KMS-11 (cell line): ENCODE measurements around the gene PPP1R1C.
A peak's percentile ranks its signal among the peaks of the same experiment; 100 is the strongest.

ENCODE experiments used
- H2AFZ ChIP-seq: fragments of 200-600 bp; sonication (generic); 2 replicates; pipeline ENCODE4 v1.6.1; 2016; ENCODE audit warnings: antibody characterized with exemption, mixed run types, low read depth
- H3K27ac ChIP-seq: fragments of 200-600 bp; sonication (generic); 2 replicates; pipeline ENCODE4 v1.6.1; 2016; ENCODE audit warnings: mild to moderate bottlenecking, mixed run types
- H3K27me3 ChIP-seq: fragments of 200-600 bp; sonication (generic); 2 replicates; pipeline ENCODE4 v1.6.1; 2017; ENCODE audit warnings: mild to moderate bottlenecking, low read depth, mixed run types, moderate library complexity; ENCODE audit not compliant: insufficient read depth
- H3K36me3 ChIP-seq: fragments of 200-600 bp; sonication (generic); 2 replicates; pipeline ENCODE4 v1.6.1; 2017; ENCODE audit warnings: mild to moderate bottlenecking, mixed run types; ENCODE audit not compliant: insufficient read depth
- H3K4me1 ChIP-seq: fragments of 200-600 bp; sonication (generic); 2 replicates; pipeline ENCODE4 v1.6.1; 2016; ENCODE audit warnings: mild to moderate bottlenecking, low read depth, mixed run types; ENCODE audit not compliant: poor library complexity, severe bottlenecking
- H3K4me2 ChIP-seq: fragments of 200-600 bp; sonication (generic); 2 replicates; pipeline ENCODE4 v1.7.0; 2016; ENCODE audit warnings: mild to moderate bottlenecking, mixed run types
- H3K4me3 ChIP-seq: fragments of 200-600 bp; sonication (generic); IDR thresholded peaks from 2 replicates; pipeline ENCODE4 v1.6.1; 2017; ENCODE audit warnings: low read depth, low read length, mixed read lengths; ENCODE audit not compliant: insufficient read depth
- H3K79me2 ChIP-seq: fragments of 200-600 bp; sonication (generic); 2 replicates; pipeline ENCODE4 v1.6.1; 2016; ENCODE audit warnings: low read depth, mixed run types; ENCODE audit not compliant: insufficient read depth
- H3K9ac ChIP-seq: fragments of 200-600 bp; sonication (generic); 2 replicates; pipeline ENCODE4 v1.6.1; 2016; ENCODE audit warnings: mild to moderate bottlenecking, mixed run types
- H4K20me1 ChIP-seq: fragments of 200-600 bp; sonication (generic); 2 replicates; pipeline ENCODE4 v1.6.1; 2016; ENCODE audit warnings: mild to moderate bottlenecking, mixed run types; ENCODE audit not compliant: insufficient read depth
- CTCF ChIP-seq: fragments of 200-600 bp; sonication (generic); conservative IDR thresholded peaks from 2 replicates; pipeline ENCODE4 v1.6.1; 2017; ENCODE audit warnings: low read depth, mild to moderate bottlenecking, antibody characterized with exemption, low read length, moderate library complexity, mixed read lengths

The PPP1R1C gene

GRCh38 chr2:182048621-182049020, 63.0 kb downstream of the PPP1R1C start:
- Histone ChIP-seq H3K79me2 (no peaks in the 10 kb centered on the region), H3K4me3 (no peak overlapping the region), H3K27me3 (no peaks in the 10 kb centered on the region), H2AFZ (no peak overlapping the region), H3K36me3 (no peaks in the 10 kb centered on the region), H3K9ac (no peak overlapping the region), H4K20me1 (no peaks in the 10 kb centered on the region), H3K4me1 (peaks cover 22% of the 10 kb centered on the region), H3K27ac (peak overlapping the region; percentile 15; the same call in 1 of the 2 replicates), H3K4me2 (peak overlapping the region; percentile 33)
- TF ChIP-seq CTCF, result no peak

GRCh38 chr2:182049372-182050148, 63.9 kb downstream of the PPP1R1C start:
- Histone ChIP-seq H2AFZ (no peak overlapping the region), H3K27ac (no peak overlapping the region), H4K20me1 (no peaks in the 10 kb centered on the region), H3K4me3 (no peak overlapping the region), H3K36me3 (no peaks in the 10 kb centered on the region), H3K79me2 (no peaks in the 10 kb centered on the region), H3K4me2 (no peak overlapping the region), H3K27me3 (no peaks in the 10 kb centered on the region), H3K4me1 (peaks cover 22% of the 10 kb centered on the region), H3K9ac (no peak overlapping the region)
- no peak for TF ChIP-seq CTCF

- no peaks in the 10 kb centered on the region for H4K20me1 ChIP-seq
Observed at GRCh38 chr2:182050333-182051135, 64.9 kb downstream of the PPP1R1C start.

GRCh38 chr2:182055993-182056392, 70.3 kb downstream of the PPP1R1C start:
- Histone ChIP-seq H3K4me1 (no peaks in the 10 kb centered on the region), H3K27ac (no peak overlapping the region), H4K20me1 (no peaks in the 10 kb centered on the region), H2AFZ (no peak overlapping the region), H3K27me3 (no peaks in the 10 kb centered on the region), H3K9ac (no peak overlapping the region), H3K36me3 (no peaks in the 10 kb centered on the region), H3K79me2 (no peaks in the 10 kb centered on the region), H3K4me2 (no peak overlapping the region), H3K4me3 (no peak overlapping the region)
- TF ChIP-seq CTCF, result no peak

More at GRCh38 chr2:182050333-182051135, 64.9 kb downstream of the PPP1R1C start:
- H3K79me2 ChIP-seq, result no peaks in the 10 kb centered on the region
- no peaks in the 10 kb centered on the region for H3K27me3 ChIP-seq
- peaks cover 22% of the 10 kb centered on the region for H3K4me1 ChIP-seq
- H3K36me3 ChIP-seq, result no peaks in the 10 kb centered on the region
- no peak overlapping the region for H3K27ac ChIP-seq
- no peak overlapping the region for H3K4me3 ChIP-seq
- no peak overlapping the region for H2AFZ ChIP-seq
- no peak overlapping the region for H3K4me2 ChIP-seq
- no peak for TF ChIP-seq CTCF
- H3K9ac ChIP-seq, result no peak overlapping the region
